ACC112 (cell line): ENCODE measurements around the gene BCL2.
"Not testable (repeated sequence)": the region's sequence is repeated elsewhere in the genome, so short reads cannot be mapped to it uniquely, and the experiment has no call there.

Experiments
- H2AFZ ChIP-seq: fragments of 200-600 bp; sonication (generic); one replicate; pipeline ENCODE4 v1.6.0; 2017; ENCODE audit warnings: antibody characterized with exemption, low read length; ENCODE audit not compliant: unreplicated experiment
- H3K27ac ChIP-seq: fragments of 200-600 bp; sonication (generic); 2 replicates; pipeline ENCODE4 v1.5.1; 2014; ENCODE audit warnings: low read depth, mild to moderate bottlenecking, antibody characterized with exemption, low read length, moderate library complexity
- H3K27me3 ChIP-seq: fragments of 200-600 bp; sonication (generic); 2 replicates; pipeline ENCODE4 v1.6.1; 2014; ENCODE audit warnings: mild to moderate bottlenecking, antibody characterized with exemption, low read length, moderate library complexity, mixed read lengths; ENCODE audit not compliant: insufficient read depth
- H3K36me3 ChIP-seq: fragments of 200-600 bp; sonication (generic); 2 replicates; pipeline ENCODE4 v1.6.1; 2016; ENCODE audit warnings: mild to moderate bottlenecking, antibody characterized with exemption, low read length, moderate library complexity, mixed read lengths; ENCODE audit not compliant: insufficient read depth
- H3K4me1 ChIP-seq: fragments of 200-600 bp; sonication (generic); one replicate; pipeline ENCODE4 v1.6.1; 2016; ENCODE audit warnings: low read length, mixed read lengths; ENCODE audit not compliant: insufficient read depth, unreplicated experiment, control insufficient read depth
- H3K4me3 ChIP-seq: fragments of 200-600 bp; sonication (generic); 2 replicates; pipeline ENCODE4 v1.5.1; 2014; ENCODE audit warnings: mild to moderate bottlenecking, low read depth, low read length
- H3K79me2 ChIP-seq: fragments of 200-600 bp; sonication (generic); one replicate; pipeline ENCODE4 v1.6.0; 2016; ENCODE audit warnings: low read length; ENCODE audit not compliant: control insufficient read depth, unreplicated experiment, insufficient read depth

Gene BCL2

GRCh38 chr18:63319383-63320122 is at the start of gene BCL2:
TSS of gene BCL2 (minus strand) at chr18:63319769.
- Histone ChIP-seq H3K4me3 (peak within 1 kb of the TSS; percentile 81), H3K27me3 (peaks cover 40% of the 10 kb centered on the region), H3K36me3 (no peaks in the 10 kb centered on the region), H3K4me1 (peaks cover 27% of the 10 kb centered on the region), H3K27ac (no peak within 1 kb of the TSS; the same call in 1 of the 2 replicates), H2AFZ (peak within 1 kb of the TSS; percentile 90), H3K79me2 (no peaks in the 10 kb centered on the region)

GRCh38 chr18:63368611-63369010 is 49.0 kb upstream of the BCL2 start:
- Histone ChIP-seq H3K4me1 (peaks cover 18% of the 10 kb centered on the region), H3K36me3 (no peaks in the 10 kb centered on the region), H3K27ac (peak overlapping the region; percentile 92), H3K4me3 (peak overlapping the region; percentile 99), H3K27me3 (no peaks in the 10 kb centered on the region), H3K79me2 (peaks cover 47% of the 10 kb centered on the region), H2AFZ (peak overlapping the region; percentile 97)

- Histone ChIP-seq H3K4me3 (peak within 1 kb of the TSS; percentile 99), H3K4me1 (peaks cover 18% of the 10 kb centered on the region), H3K27ac (peak within 1 kb of the TSS; percentile 92), H3K27me3 (no peaks in the 10 kb centered on the region), H3K79me2 (peaks cover 47% of the 10 kb centered on the region), H2AFZ (peak within 1 kb of the TSS; percentile 97), H3K36me3 (peaks cover 5% of the 10 kb centered on the region)
These were observed 47.7 kb upstream of the BCL2 start, which contains the start of gene KDSR for GRCh38 chr18:63367053-63367953. TSS of gene KDSR (minus strand) at chr18:63367206. CDS start at chr18:63367118, 88 bp downstream.

- H3K36me3 ChIP-seq: peaks cover 10% of the 10 kb centered on the region
- H2AFZ ChIP-seq: peak overlapping the region; percentile 86
- no peaks in the 10 kb centered on the region for H3K27me3 ChIP-seq
- peak overlapping the region; percentile 92 for H3K27ac ChIP-seq
- H3K4me1 ChIP-seq: peaks cover 18% of the 10 kb centered on the region
- peak overlapping the region; percentile 99 for H3K4me3 ChIP-seq
- peaks cover 53% of the 10 kb centered on the region for H3K79me2 ChIP-seq
These were observed 46.9 kb upstream of the BCL2 start for GRCh38 chr18:63366213-63367052.

GRCh38 chr18:63365876-63366212 is 46.3 kb upstream of the BCL2 start:
- no peak overlapping the region for H2AFZ ChIP-seq
- H3K4me3 ChIP-seq: peak overlapping the region; percentile 99
- peaks cover 13% of the 10 kb centered on the region for H3K36me3 ChIP-seq
- peaks cover 18% of the 10 kb centered on the region for H3K4me1 ChIP-seq
- peaks cover 53% of the 10 kb centered on the region for H3K79me2 ChIP-seq
- H3K27me3 ChIP-seq: no peaks in the 10 kb centered on the region
- H3K27ac ChIP-seq: peak overlapping the region; percentile 92; the same call in 1 of the 2 replicates

GRCh38 chr18:63363951-63364350 is 44.4 kb upstream of the BCL2 start:
- peaks cover 48% of the 10 kb centered on the region for H3K79me2 ChIP-seq
- H3K4me3 ChIP-seq: no peak overlapping the region
- H3K4me1 ChIP-seq: peaks cover 15% of the 10 kb centered on the region
- H2AFZ ChIP-seq: no peak overlapping the region
- H3K27me3 ChIP-seq: no peaks in the 10 kb centered on the region
- no peak overlapping the region for H3K27ac ChIP-seq
- peaks cover 24% of the 10 kb centered on the region for H3K36me3 ChIP-seq

GRCh38 chr18:63363420-63363819 is 43.9 kb upstream of the BCL2 start:
- Histone ChIP-seq H3K36me3 (peaks cover 24% of the 10 kb centered on the region), H3K4me1 (peaks cover 10% of the 10 kb centered on the region), H3K79me2 (peaks cover 43% of the 10 kb centered on the region)
- H3K27me3 ChIP-seq, H3K27ac ChIP-seq, H2AFZ ChIP-seq, H3K4me3 ChIP-seq: not testable (repeated sequence)

GRCh38 chr18:63356272-63356896 is 36.8 kb upstream of the BCL2 start:
- H3K36me3 ChIP-seq: peaks cover 41% of the 10 kb centered on the region
- H2AFZ ChIP-seq: no peak overlapping the region
- no peaks in the 10 kb centered on the region for H3K4me1 ChIP-seq
- H3K27me3 ChIP-seq: no peaks in the 10 kb centered on the region
- H3K4me3 ChIP-seq: no peak overlapping the region
- H3K79me2 ChIP-seq: no peaks in the 10 kb centered on the region
- H3K27ac ChIP-seq: no peak overlapping the region

GRCh38 chr18:63350230-63350629 is 30.7 kb upstream of the BCL2 start:
- no peaks in the 10 kb centered on the region for H3K4me1 ChIP-seq
- H3K27ac ChIP-seq: no peak overlapping the region
- no peak overlapping the region for H2AFZ ChIP-seq
- H3K79me2 ChIP-seq: no peaks in the 10 kb centered on the region
- peaks cover 45% of the 10 kb centered on the region for H3K36me3 ChIP-seq
- no peak overlapping the region for H3K4me3 ChIP-seq
- H3K27me3 ChIP-seq: no peaks in the 10 kb centered on the region
